Stimulated activated effector memory CD8-positive, alpha-beta T cell treated with anti-CD3 and anti-CD28 coated beads, Interleukin-12 subunit alpha, Interleukin-12 subunit beta, amount 100 ng/mL, for 72 hours (primary cell): ENCODE data around the gene RPL38.
A peak's percentile ranks its signal among the peaks of the same experiment; 100 is the strongest.

Experiments used
- ATAC-seq: fragments of 150-1000 bp; cut with Tn5 transposase; 2 replicates; pipeline ENCODE4 v1.10.0; 2021
- DNase-seq, 2 donors: peaks; one replicate each; pipeline ENCODE4 v3.0.0; 2021 to 2022; ENCODE audit warnings: low spot score in 2 of 2
- H3K27ac Mint-ChIP-seq: one replicate; pipeline ENCODE4 v1.8.0; 2022; ENCODE audit warnings: mild to moderate bottlenecking, mixed read lengths
- H3K36me3 Mint-ChIP-seq: one replicate; pipeline ENCODE4 v1.8.0; 2022; ENCODE audit warnings: mild to moderate bottlenecking, mixed read lengths
- H3K4me1 Mint-ChIP-seq: one replicate; pipeline ENCODE4 v1.8.0; 2022; ENCODE audit warnings: mixed read lengths
- H3K4me3 Mint-ChIP-seq: one replicate; pipeline ENCODE4 v1.8.0; 2022; ENCODE audit warnings: mild to moderate bottlenecking, mixed read lengths
- H3K9me3 Mint-ChIP-seq: one replicate; pipeline ENCODE4 v1.8.0; 2022; ENCODE audit warnings: mixed read lengths

The RPL38 gene

GRCh38 chr17:74241431-74241830 is 38.0 kb downstream of the RPL38 start:
- Mint-ChIP-seq H3K4me3 (no peak overlapping the region), H3K36me3 (peaks cover 7% of the 10 kb centered on the region), H3K27ac (peak overlapping the region; percentile 48), H3K9me3 (no peaks in the 10 kb centered on the region), H3K4me1 (peaks cover 15% of the 10 kb centered on the region)
- ATAC-seq (no peak), DNase-seq (no peak)

GRCh38 chr17:74241847-74242246 is 38.4 kb downstream of the RPL38 start:
- Mint-ChIP-seq H3K9me3 (no peaks in the 10 kb centered on the region), H3K4me1 (peaks cover 17% of the 10 kb centered on the region), H3K27ac (peak overlapping the region; percentile 48), H3K4me3 (no peak overlapping the region), H3K36me3 (peaks cover 7% of the 10 kb centered on the region)
- DNase-seq = no peak
- no peak for ATAC-seq

- Mint-ChIP-seq H3K27ac (no peak overlapping the region), H3K4me1 (peaks cover 17% of the 10 kb centered on the region), H3K9me3 (no peaks in the 10 kb centered on the region), H3K36me3 (no peaks in the 10 kb centered on the region), H3K4me3 (no peak overlapping the region)
- ATAC-seq (no peak), DNase-seq (no peak)
Observed at GRCh38 chr17:74243013-74243755, 39.7 kb downstream of the RPL38 start.

GRCh38 chr17:74244128-74244527 is 40.6 kb downstream of the RPL38 start:
- no peak overlapping the region for H3K4me3 Mint-ChIP-seq
- H3K9me3 Mint-ChIP-seq = no peaks in the 10 kb centered on the region
- DNase-seq (no peak), ATAC-seq (no peak)
- peaks cover 21% of the 10 kb centered on the region for H3K4me1 Mint-ChIP-seq
- H3K27ac Mint-ChIP-seq = no peak overlapping the region
- no peaks in the 10 kb centered on the region for H3K36me3 Mint-ChIP-seq

GRCh38 chr17:74244548-74244947 is 41.1 kb downstream of the RPL38 start:
- Mint-ChIP-seq H3K36me3 (no peaks in the 10 kb centered on the region), H3K9me3 (no peaks in the 10 kb centered on the region), H3K4me1 (peaks cover 25% of the 10 kb centered on the region), H3K4me3 (no peak overlapping the region), H3K27ac (no peak overlapping the region)
- ATAC-seq (no peak), DNase-seq (no peak)

- no peak overlapping the region for H3K4me3 Mint-ChIP-seq
- no peak for ATAC-seq
- peak overlapping the region; percentile 7 for H3K27ac Mint-ChIP-seq
- H3K4me1 Mint-ChIP-seq = peaks cover 25% of the 10 kb centered on the region
- H3K36me3 Mint-ChIP-seq = no peaks in the 10 kb centered on the region
- no peak for DNase-seq
- H3K9me3 Mint-ChIP-seq = no peaks in the 10 kb centered on the region
Observed at GRCh38 chr17:74245145-74245831, 41.8 kb downstream of the RPL38 start.

- ATAC-seq = no peak
- Mint-ChIP-seq H3K27ac (peak overlapping the region; percentile 7), H3K36me3 (no peaks in the 10 kb centered on the region)
Observed at GRCh38 chr17:74245871-74246270, 42.4 kb downstream of the RPL38 start.

GRCh38 chr17:74249590-74250270 is 46.3 kb downstream of the RPL38 start:
- DNase-seq = no peak
- peak overlapping the region; percentile 14 for H3K27ac Mint-ChIP-seq
- no peak overlapping the region for H3K4me3 Mint-ChIP-seq
- no peaks in the 10 kb centered on the region for H3K36me3 Mint-ChIP-seq
- H3K9me3 Mint-ChIP-seq = no peaks in the 10 kb centered on the region
- ATAC-seq = no peak
- H3K4me1 Mint-ChIP-seq = peaks cover 30% of the 10 kb centered on the region

More at GRCh38 chr17:74245871-74246270, 42.4 kb downstream of the RPL38 start:
- no peak for DNase-seq
- no peak overlapping the region for H3K4me3 Mint-ChIP-seq
- H3K9me3 Mint-ChIP-seq = no peaks in the 10 kb centered on the region
- H3K4me1 Mint-ChIP-seq = peaks cover 27% of the 10 kb centered on the region

- Mint-ChIP-seq H3K27ac (peak overlapping the region; percentile 14), H3K9me3 (no peaks in the 10 kb centered on the region), H3K4me1 (peaks cover 30% of the 10 kb centered on the region), H3K36me3 (no peaks in the 10 kb centered on the region), H3K4me3 (no peak overlapping the region)
- DNase-seq = no peak
- no peak for ATAC-seq
Observed at GRCh38 chr17:74250324-74250995, 47.0 kb downstream of the RPL38 start.

- no peak overlapping the region for H3K4me3 Mint-ChIP-seq
- H3K27ac Mint-ChIP-seq = no peak overlapping the region
- H3K36me3 Mint-ChIP-seq = no peaks in the 10 kb centered on the region
- no peak for DNase-seq
- ATAC-seq = no peak
- no peaks in the 10 kb centered on the region for H3K9me3 Mint-ChIP-seq
- H3K4me1 Mint-ChIP-seq = peaks cover 25% of the 10 kb centered on the region
Observed at GRCh38 chr17:74251051-74251450, 47.6 kb downstream of the RPL38 start.

- DNase-seq (no peak), ATAC-seq (no peak)
- Mint-ChIP-seq H3K4me3 (no peak overlapping the region), H3K27ac (no peak overlapping the region), H3K36me3 (no peaks in the 10 kb centered on the region), H3K9me3 (no peaks in the 10 kb centered on the region), H3K4me1 (peaks cover 20% of the 10 kb centered on the region)
Observed at GRCh38 chr17:74251569-74251968, 48.1 kb downstream of the RPL38 start.

GRCh38 chr17:74252211-74252610 is 48.7 kb downstream of the RPL38 start:
- Mint-ChIP-seq H3K36me3 (no peaks in the 10 kb centered on the region), H3K4me3 (no peak overlapping the region), H3K4me1 (peaks cover 19% of the 10 kb centered on the region), H3K27ac (peak overlapping the region; percentile 29), H3K9me3 (no peaks in the 10 kb centered on the region)
- ATAC-seq (no peak), DNase-seq (no peak)

- no peak overlapping the region for H3K4me3 Mint-ChIP-seq
- no peak for ATAC-seq
- no peaks in the 10 kb centered on the region for H3K9me3 Mint-ChIP-seq
Observed at GRCh38 chr17:74253036-74253435, 49.6 kb downstream of the RPL38 start.

GRCh38 chr17:74257311-74257710 is 53.8 kb downstream of the RPL38 start:
- peak overlapping the region; percentile 50 for H3K27ac Mint-ChIP-seq
- no peak overlapping the region for H3K4me3 Mint-ChIP-seq
- H3K4me1 Mint-ChIP-seq = peaks cover 6% of the 10 kb centered on the region
- H3K9me3 Mint-ChIP-seq = no peaks in the 10 kb centered on the region
- no peaks in the 10 kb centered on the region for H3K36me3 Mint-ChIP-seq
- no peak for ATAC-seq
- DNase-seq = no peak

More at GRCh38 chr17:74253036-74253435, 49.6 kb downstream of the RPL38 start:
- DNase-seq = no peak
- Mint-ChIP-seq H3K4me1 (peaks cover 19% of the 10 kb centered on the region), H3K27ac (no peak overlapping the region), H3K36me3 (no peaks in the 10 kb centered on the region)
